ENCODE data around the gene LDAH.

DNA sequence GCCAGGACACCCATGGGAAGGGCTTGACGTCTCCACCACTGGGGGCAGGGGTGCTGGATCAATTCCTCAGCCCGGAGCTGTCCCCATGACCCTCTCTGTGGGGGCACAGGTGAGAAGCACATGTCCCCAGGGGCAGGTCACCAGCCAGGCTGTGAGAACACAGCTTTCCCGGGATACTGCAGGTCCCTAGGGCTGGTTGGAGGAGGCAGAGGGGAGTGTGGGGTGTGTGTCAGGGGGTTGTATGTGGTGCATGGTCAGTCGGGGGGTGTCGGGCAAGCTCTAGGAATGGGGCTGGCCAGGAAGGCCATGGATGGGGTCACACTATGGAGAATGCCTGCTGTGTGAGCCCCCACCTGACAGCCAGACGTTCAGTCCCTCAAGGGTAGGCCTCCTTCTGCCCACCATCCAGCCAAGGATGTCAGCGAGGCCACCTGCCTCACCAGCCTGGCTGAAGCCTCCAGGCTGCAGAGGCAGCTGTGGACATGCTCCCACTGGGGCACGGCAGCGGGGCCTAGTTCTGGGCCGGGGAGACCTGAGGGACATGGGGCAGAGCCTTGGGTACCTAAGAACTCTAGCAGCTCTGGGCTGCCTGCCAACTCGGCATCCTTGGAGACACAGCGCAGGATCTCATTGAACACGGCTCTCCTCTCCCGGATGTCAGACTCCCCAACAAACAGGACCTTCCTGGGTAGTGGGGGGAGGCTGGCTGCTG is 182.3 kb downstream of the LDAH start:
- TF ChIP-seq CTCF (IDR thresholded peaks at IDR 0.05; ENCODE audit: borderline replicate concordance, extremely low read depth, low read length, poor library complexity, severe bottlenecking) (no peak), EZH2 (IDR thresholded peaks at IDR 0.05; ENCODE audit: borderline replicate concordance, low read depth, low read length, severe bottlenecking) (no peak)

All from DND-41 (cell line).